GM12878 (cell line): Measurements from ENCODE around the gene C2orf69. TPM values are rescaled to one million over a fixed set of nuclear protein-coding genes. Genes with fewer than 3 reads are reported as not detected.

ENCODE experiments used
- EP300 ChIP-seq, 2 experiments: fragments of 150-350 bp in 1 of 2; IDR thresholded peaks; 2 replicates each; pipeline ENCODE4 v1.6.1; 2011 to 2012; ENCODE audit warnings: low read depth in 2 of 2, low read length in 2 of 2, borderline replicate concordance in 1 of 2, improper control_type of control experiment in 1 of 2, inconsistent platforms in 1 of 2; ENCODE audit not compliant: control insufficient read depth in 1 of 2
- EZH2 ChIP-seq: IDR thresholded peaks from 2 replicates; pipeline ENCODE4 v1.6.1; 2012; ENCODE audit warnings: low read depth, mild to moderate bottlenecking, control low read depth, inconsistent platforms, low read length, borderline replicate concordance; ENCODE audit not compliant: control insufficient read depth
- GATAD2B ChIP-seq: fragments of 450-650 bp; conservative IDR thresholded peaks from 2 replicates; pipeline ENCODE4 v1.6.1; 2017; ENCODE audit warnings: low read depth, mild to moderate bottlenecking, moderate library complexity
- JUND ChIP-seq: IDR thresholded peaks from 2 replicates; pipeline ENCODE4 v1.6.1; 2012; ENCODE audit warnings: low read depth, mild to moderate bottlenecking, low read length, improper control_type of control experiment, moderate library complexity
- NFXL1 ChIP-seq: fragments of 450-650 bp; IDR thresholded peaks from 2 replicates; pipeline ENCODE4 v1.6.1; 2017; ENCODE audit warnings: antibody characterized with exemption, mild to moderate bottlenecking, borderline replicate concordance
- NFYA ChIP-seq: IDR thresholded peaks from 2 replicates; pipeline ENCODE4 v1.6.1; 2011; ENCODE audit warnings: low read depth, mild to moderate bottlenecking, low read length, improper control_type of control experiment, borderline replicate concordance
- PAX5 ChIP-seq: IDR thresholded peaks from 2 replicates; pipeline ENCODE4 v1.6.1; 2011; ENCODE audit warnings: low read depth, low read length, borderline replicate concordance
- ZNF217 ChIP-seq: fragments of 450-650 bp; IDR thresholded peaks from 2 replicates; pipeline ENCODE4 v1.6.1; 2017; ENCODE audit warnings: antibody characterized with exemption, mild to moderate bottlenecking
- polyA plus RNA-seq, 11 experiments: library from polyadenylated mRNA; depleted of rRNA in 4 of 11; unstranded in 6 of 11; stranded (reverse) in 5 of 11; fragments of >200 nt; fragmentation: Nextera tagmentation in 4 of 11; fragmentation: Illumina TruSeq in 1 of 11; extraction: Ambion mirVana in 4 of 11; extraction: Trizol in 1 of 11; gene quantifications; 1 replicate in 1 of 11; 2 replicates in 10 of 11; pipeline versions ENCODE4 v1.2.1 to v1.2.3, GENCODE V29; 2011 to 2016; ENCODE audit warnings: inconsistent platforms in 2 of 11, missing spikeins in 2 of 11, low read depth in 1 of 11
- total RNA-seq, 4 experiments: library from RNA; depleted of rRNA in 3 of 4; stranded (reverse); fragments of >200 nt in 3 of 4; fragmentation: Illumina TruSeq in 1 of 4; extraction: Trizol in 1 of 4; gene quantifications; 2 replicates each; pipeline versions ENCODE4 v1.2.1 to v1.2.3, GENCODE V29; 2013 to 2021
- TF ChIP-seq, protein P1 (sequence below): IDR thresholded peaks from 2 replicates; pipeline ENCODE4 v1.6.1; 2012; ENCODE audit warnings: improper control_type of control experiment, low read depth, low read length; ENCODE audit not compliant: insufficient replicate concordance
- TF ChIP-seq, protein P2 (sequence below): fragments of 450-650 bp; formaldehyde crosslinking; IDR thresholded peaks from 2 replicates; pipeline ENCODE4 v1.5.0; 2022; ENCODE audit warnings: mild to moderate bottlenecking, missing genetic modification characterization
- TF ChIP-seq, protein P3 (sequence below): fragments of 450-650 bp; IDR thresholded peaks from 2 replicates; pipeline ENCODE4 v1.6.1; 2017; ENCODE audit warnings: antibody characterized with exemption, mild to moderate bottlenecking, moderate library complexity
- TF ChIP-seq, protein P4 (sequence below): IDR thresholded peaks from 2 replicates; pipeline ENCODE4 v1.6.1; 2012; ENCODE audit warnings: mild to moderate bottlenecking, low read depth, low read length

C2orf69 gene
- total and polyA plus RNA-seq, 10 of the 15 experiments (the other 5 are each of a cell fraction or from before 2014, with no cell fraction given): 6.3 to 20.3 (median 11.1) TPM

DNA sequence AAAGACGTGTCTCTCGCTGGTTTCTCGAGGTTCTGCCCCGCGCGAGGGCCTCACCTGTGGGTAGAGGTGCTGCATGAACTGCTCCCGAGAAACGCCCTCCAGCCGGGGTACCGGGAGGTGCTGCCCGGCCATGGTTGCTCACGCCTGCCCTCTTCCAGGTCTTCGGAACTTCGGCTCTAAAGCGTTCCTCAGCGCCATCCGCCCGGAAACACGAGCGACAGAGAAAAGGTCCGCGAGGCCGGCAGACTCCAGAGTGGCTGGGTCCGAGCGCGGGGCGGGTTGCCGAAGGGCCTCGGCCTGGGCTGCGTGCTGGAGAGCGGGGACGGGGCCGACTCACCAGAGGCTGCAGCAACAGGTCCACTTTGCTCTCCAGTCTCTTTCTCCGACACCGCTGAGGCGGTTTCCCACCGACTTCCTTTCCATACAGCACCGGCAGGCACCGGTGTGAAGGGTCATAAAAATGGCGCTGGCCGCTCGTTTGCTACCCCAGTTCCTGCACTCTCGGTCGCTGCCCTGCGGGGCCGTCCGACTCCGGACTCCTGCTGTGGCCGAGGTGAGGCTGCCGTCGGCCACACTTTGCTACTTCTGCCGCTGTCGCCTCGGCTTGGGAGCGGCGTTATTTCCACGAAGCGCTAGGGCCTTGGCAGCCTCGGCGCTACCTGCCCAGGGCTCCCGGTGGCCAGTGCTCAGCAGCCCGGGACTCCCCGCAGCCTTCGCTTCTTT lies 44.4 kb downstream of the C2orf69 start, which contains the start of the genes MAIP1 and TYW5 (continued):
- peak in 1 of 2 experiments; percentile 18; a peak in 1 of 4 replicates for TF ChIP-seq EP300 (IDR thresholded peaks at IDR 0.05; ENCODE audit: borderline replicate concordance in 1 of 2, control insufficient read depth in 1 of 2, low read depth in 2 of 2, low read length in 2 of 2)
- TF ChIP-seq, protein P1, sequence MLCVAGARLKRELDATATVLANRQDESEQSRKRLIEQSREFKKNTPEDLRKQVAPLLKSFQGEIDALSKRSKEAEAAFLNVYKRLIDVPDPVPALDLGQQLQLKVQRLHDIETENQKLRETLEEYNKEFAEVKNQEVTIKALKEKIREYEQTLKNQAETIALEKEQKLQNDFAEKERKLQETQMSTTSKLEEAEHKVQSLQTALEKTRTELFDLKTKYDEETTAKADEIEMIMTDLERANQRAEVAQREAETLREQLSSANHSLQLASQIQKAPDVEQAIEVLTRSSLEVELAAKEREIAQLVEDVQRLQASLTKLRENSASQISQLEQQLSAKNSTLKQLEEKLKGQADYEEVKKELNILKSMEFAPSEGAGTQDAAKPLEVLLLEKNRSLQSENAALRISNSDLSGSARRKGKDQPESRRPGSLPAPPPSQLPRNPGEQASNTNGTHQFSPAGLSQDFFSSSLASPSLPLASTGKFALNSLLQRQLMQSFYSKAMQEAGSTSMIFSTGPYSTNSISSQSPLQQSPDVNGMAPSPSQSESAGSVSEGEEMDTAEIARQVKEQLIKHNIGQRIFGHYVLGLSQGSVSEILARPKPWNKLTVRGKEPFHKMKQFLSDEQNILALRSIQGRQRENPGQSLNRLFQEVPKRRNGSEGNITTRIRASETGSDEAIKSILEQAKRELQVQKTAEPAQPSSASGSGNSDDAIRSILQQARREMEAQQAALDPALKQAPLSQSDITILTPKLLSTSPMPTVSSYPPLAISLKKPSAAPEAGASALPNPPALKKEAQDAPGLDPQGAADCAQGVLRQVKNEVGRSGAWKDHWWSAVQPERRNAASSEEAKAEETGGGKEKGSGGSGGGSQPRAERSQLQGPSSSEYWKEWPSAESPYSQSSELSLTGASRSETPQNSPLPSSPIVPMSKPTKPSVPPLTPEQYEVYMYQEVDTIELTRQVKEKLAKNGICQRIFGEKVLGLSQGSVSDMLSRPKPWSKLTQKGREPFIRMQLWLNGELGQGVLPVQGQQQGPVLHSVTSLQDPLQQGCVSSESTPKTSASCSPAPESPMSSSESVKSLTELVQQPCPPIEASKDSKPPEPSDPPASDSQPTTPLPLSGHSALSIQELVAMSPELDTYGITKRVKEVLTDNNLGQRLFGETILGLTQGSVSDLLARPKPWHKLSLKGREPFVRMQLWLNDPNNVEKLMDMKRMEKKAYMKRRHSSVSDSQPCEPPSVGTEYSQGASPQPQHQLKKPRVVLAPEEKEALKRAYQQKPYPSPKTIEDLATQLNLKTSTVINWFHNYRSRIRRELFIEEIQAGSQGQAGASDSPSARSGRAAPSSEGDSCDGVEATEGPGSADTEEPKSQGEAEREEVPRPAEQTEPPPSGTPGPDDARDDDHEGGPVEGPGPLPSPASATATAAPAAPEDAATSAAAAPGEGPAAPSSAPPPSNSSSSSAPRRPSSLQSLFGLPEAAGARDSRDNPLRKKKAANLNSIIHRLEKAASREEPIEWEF: no peak
- TF ChIP-seq, protein P2, sequence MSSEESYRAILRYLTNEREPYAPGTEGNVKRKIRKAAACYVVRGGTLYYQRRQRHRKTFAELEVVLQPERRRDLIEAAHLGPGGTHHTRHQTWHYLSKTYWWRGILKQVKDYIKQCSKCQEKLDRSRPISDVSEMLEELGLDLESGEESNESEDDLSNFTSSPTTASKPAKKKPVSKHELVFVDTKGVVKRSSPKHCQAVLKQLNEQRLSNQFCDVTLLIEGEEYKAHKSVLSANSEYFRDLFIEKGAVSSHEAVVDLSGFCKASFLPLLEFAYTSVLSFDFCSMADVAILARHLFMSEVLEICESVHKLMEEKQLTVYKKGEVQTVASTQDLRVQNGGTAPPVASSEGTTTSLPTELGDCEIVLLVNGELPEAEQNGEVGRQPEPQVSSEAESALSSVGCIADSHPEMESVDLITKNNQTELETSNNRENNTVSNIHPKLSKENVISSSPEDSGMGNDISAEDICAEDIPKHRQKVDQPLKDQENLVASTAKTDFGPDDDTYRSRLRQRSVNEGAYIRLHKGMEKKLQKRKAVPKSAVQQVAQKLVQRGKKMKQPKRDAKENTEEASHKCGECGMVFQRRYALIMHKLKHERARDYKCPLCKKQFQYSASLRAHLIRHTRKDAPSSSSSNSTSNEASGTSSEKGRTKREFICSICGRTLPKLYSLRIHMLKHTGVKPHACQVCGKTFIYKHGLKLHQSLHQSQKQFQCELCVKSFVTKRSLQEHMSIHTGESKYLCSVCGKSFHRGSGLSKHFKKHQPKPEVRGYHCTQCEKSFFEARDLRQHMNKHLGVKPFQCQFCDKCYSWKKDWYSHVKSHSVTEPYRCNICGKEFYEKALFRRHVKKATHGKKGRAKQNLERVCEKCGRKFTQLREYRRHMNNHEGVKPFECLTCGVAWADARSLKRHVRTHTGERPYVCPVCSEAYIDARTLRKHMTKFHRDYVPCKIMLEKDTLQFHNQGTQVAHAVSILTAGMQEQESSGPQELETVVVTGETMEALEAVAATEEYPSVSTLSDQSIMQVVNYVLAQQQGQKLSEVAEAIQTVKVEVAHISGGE (CRISPR knock-in tag): peak; percentile 98
- TF ChIP-seq JUND: no peak
- no peak for TF ChIP-seq NFYA
- TF ChIP-seq, protein P3, sequence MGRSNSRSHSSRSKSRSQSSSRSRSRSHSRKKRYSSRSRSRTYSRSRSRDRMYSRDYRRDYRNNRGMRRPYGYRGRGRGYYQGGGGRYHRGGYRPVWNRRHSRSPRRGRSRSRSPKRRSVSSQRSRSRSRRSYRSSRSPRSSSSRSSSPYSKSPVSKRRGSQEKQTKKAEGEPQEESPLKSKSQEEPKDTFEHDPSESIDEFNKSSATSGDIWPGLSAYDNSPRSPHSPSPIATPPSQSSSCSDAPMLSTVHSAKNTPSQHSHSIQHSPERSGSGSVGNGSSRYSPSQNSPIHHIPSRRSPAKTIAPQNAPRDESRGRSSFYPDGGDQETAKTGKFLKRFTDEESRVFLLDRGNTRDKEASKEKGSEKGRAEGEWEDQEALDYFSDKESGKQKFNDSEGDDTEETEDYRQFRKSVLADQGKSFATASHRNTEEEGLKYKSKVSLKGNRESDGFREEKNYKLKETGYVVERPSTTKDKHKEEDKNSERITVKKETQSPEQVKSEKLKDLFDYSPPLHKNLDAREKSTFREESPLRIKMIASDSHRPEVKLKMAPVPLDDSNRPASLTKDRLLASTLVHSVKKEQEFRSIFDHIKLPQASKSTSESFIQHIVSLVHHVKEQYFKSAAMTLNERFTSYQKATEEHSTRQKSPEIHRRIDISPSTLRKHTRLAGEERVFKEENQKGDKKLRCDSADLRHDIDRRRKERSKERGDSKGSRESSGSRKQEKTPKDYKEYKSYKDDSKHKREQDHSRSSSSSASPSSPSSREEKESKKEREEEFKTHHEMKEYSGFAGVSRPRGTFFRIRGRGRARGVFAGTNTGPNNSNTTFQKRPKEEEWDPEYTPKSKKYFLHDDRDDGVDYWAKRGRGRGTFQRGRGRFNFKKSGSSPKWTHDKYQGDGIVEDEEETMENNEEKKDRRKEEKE: no peak
- no peak for TF ChIP-seq PAX5
- TF ChIP-seq GATAD2B: peak; percentile 82
- TF ChIP-seq, protein P4, sequence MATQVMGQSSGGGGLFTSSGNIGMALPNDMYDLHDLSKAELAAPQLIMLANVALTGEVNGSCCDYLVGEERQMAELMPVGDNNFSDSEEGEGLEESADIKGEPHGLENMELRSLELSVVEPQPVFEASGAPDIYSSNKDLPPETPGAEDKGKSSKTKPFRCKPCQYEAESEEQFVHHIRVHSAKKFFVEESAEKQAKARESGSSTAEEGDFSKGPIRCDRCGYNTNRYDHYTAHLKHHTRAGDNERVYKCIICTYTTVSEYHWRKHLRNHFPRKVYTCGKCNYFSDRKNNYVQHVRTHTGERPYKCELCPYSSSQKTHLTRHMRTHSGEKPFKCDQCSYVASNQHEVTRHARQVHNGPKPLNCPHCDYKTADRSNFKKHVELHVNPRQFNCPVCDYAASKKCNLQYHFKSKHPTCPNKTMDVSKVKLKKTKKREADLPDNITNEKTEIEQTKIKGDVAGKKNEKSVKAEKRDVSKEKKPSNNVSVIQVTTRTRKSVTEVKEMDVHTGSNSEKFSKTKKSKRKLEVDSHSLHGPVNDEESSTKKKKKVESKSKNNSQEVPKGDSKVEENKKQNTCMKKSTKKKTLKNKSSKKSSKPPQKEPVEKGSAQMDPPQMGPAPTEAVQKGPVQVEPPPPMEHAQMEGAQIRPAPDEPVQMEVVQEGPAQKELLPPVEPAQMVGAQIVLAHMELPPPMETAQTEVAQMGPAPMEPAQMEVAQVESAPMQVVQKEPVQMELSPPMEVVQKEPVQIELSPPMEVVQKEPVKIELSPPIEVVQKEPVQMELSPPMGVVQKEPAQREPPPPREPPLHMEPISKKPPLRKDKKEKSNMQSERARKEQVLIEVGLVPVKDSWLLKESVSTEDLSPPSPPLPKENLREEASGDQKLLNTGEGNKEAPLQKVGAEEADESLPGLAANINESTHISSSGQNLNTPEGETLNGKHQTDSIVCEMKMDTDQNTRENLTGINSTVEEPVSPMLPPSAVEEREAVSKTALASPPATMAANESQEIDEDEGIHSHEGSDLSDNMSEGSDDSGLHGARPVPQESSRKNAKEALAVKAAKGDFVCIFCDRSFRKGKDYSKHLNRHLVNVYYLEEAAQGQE: no peak
- TF ChIP-seq NFXL1: no peak
- TF ChIP-seq ZNF217: no peak; the same call in 1 of the 2 replicates
- TF ChIP-seq EZH2: no peak
